H1 (cell line): Measurements from ENCODE around the gene ZNF423. TPM values are rescaled to one million over a fixed set of nuclear protein-coding genes. Genes with fewer than 3 reads are reported as not detected.

ENCODE experiments used
- CTCF ChIA-PET: fragments of 300-600 bp; sonication (Branson Sonifier 250); formaldehyde crosslinking; loops from one replicate; lab custom pipeline; 2021; ENCODE audit not compliant: partially characterized antibody; lab: Charles Lee
- POLR2A ChIA-PET: fragments of 300-600 bp; sonication (Branson Sonifier 250); formaldehyde crosslinking; loops from one replicate; lab custom pipeline; 2021; ENCODE audit warnings: inconsistent platforms; ENCODE audit not compliant: partially characterized antibody; lab: Charles Lee
- DNase-seq, 2 experiments: peaks; one replicate each; pipeline versions ENCODE4 v3.0.0 to v3.0.0-alpha.2; 2010 to 2022; ENCODE audit warnings: low spot score in 2 of 2, low read depth in 1 of 2, mixed read lengths in 1 of 2
- FAIRE-seq: peaks from 2 replicates; lab custom pipeline; 2011; peaks lifted over from hg19 to GRCh38; lab: Jason Lieb, UNC
- H2AFZ ChIP-seq: 2 replicates; pipeline ENCODE4 v1.8.1; 2012; ENCODE audit warnings: low read length, inconsistent platforms
- H2AK5ac ChIP-seq: 2 replicates; pipeline ENCODE4 v1.6.1; 2013; ENCODE audit warnings: low read depth, low read length
- H2BK120ac ChIP-seq: replicated peaks from 2 replicates; pipeline ENCODE3; 2013; ENCODE audit warnings: low read depth, low read length, inconsistent platforms
- H2BK12ac ChIP-seq: 2 replicates; pipeline ENCODE4 v1.6.1; 2013; ENCODE audit warnings: low read depth, low read length
- H2BK15ac ChIP-seq: 2 replicates; pipeline ENCODE4 v1.6.1; 2013; ENCODE audit warnings: low read length
- H2BK20ac ChIP-seq: 2 replicates; pipeline ENCODE4 v1.6.1; 2013; ENCODE audit warnings: low read length
- H2BK5ac ChIP-seq: 2 replicates; pipeline ENCODE4 v1.6.1; 2013; ENCODE audit warnings: low read depth, low read length
- H3K14ac ChIP-seq: 2 replicates; pipeline ENCODE4 v1.6.1; 2013; ENCODE audit warnings: inconsistent platforms; ENCODE audit not compliant: insufficient read length
- H3K18ac ChIP-seq: 2 replicates; pipeline ENCODE4 v1.6.1; 2013; ENCODE audit warnings: low read length; ENCODE audit errors: extremely low read depth
- H3K23ac ChIP-seq: 2 replicates; pipeline ENCODE4 v1.6.1; 2013; ENCODE audit warnings: inconsistent platforms; ENCODE audit not compliant: insufficient read length
- H3K23me2 ChIP-seq: 2 replicates; pipeline ENCODE4 v1.6.1; 2013; ENCODE audit warnings: low read depth, low read length
- H3K27ac ChIP-seq: 2 replicates; pipeline ENCODE4 v1.6.1; 2011; ENCODE audit warnings: low read depth, low read length, inconsistent platforms
- H3K27me3 ChIP-seq, 4 experiments: replicated peaks in 1 of 4; 1 replicate in 1 of 4; 2 replicates in 3 of 4; pipeline versions ENCODE4 v1.6.1 to v1.8.1; 2011 to 2013; ENCODE audit warnings: low read length in 3 of 4, mild to moderate bottlenecking in 3 of 4, inconsistent platforms in 2 of 4, mixed read lengths in 2 of 4, moderate library complexity in 1 of 4; ENCODE audit not compliant: control insufficient read depth in 3 of 4, insufficient read depth in 3 of 4; ENCODE audit errors: extremely low read depth in 1 of 4
- H3K36me3 ChIP-seq, 4 experiments: 2 replicates each; pipeline versions ENCODE4 v1.6.1 to v1.8.1; 2011 to 2013; ENCODE audit warnings: mild to moderate bottlenecking in 4 of 4, low read length in 3 of 4, moderate library complexity in 2 of 4, control low read depth in 1 of 4, inconsistent platforms in 1 of 4; ENCODE audit not compliant: insufficient read depth in 4 of 4, control insufficient read depth in 2 of 4
- H3K4ac ChIP-seq: replicated peaks from 2 replicates; pipeline ENCODE3; 2013; ENCODE audit warnings: low read length, low read depth, mixed read lengths, inconsistent platforms; ENCODE audit not compliant: insufficient read length
- H3K4me1 ChIP-seq, 4 experiments: replicated peaks in 1 of 4; 1 replicate in 1 of 4; 2 replicates in 3 of 4; pipeline versions ENCODE4 v1.6.1 to v1.8.1; 2011 to 2013; ENCODE audit warnings: low read length in 3 of 4, inconsistent platforms in 2 of 4, mixed read lengths in 1 of 4; ENCODE audit not compliant: insufficient read depth in 4 of 4, control insufficient read depth in 3 of 4
- H3K4me2 ChIP-seq, 2 experiments: 2 replicates each; pipeline versions ENCODE4 v1.6.1 to v1.8.1; 2011 to 2013; ENCODE audit warnings: low read depth in 2 of 2, low read length in 2 of 2, control low read depth in 1 of 2, inconsistent platforms in 1 of 2, mild to moderate bottlenecking in 1 of 2; ENCODE audit not compliant: insufficient read depth in 1 of 2
- H3K4me3 ChIP-seq, 4 experiments: fragments of 200-600, 300-600 bp in 1 of 4; sonication (generic), shearing (Covaris generic), sonication (Bioruptor Twin) in 1 of 4; 2 replicates each; pipeline versions ENCODE4 v1.5.1 to v1.8.1; 2011 to 2016; ENCODE audit warnings: low read length in 4 of 4, low read depth in 3 of 4, control low read depth in 2 of 4, inconsistent platforms in 2 of 4, mild to moderate bottlenecking in 2 of 4, mixed read lengths in 1 of 4, moderate library complexity in 1 of 4; ENCODE audit not compliant: insufficient read depth in 2 of 4; ENCODE audit errors: extremely low read depth in 1 of 4
- H3K56ac ChIP-seq: replicated peaks from 2 replicates; pipeline ENCODE3; 2013; ENCODE audit warnings: low read depth, mild to moderate bottlenecking, mixed read lengths, low read length, inconsistent platforms; ENCODE audit not compliant: insufficient read length
- H3K79me1 ChIP-seq: 2 replicates; pipeline ENCODE4 v1.6.1; 2013; ENCODE audit warnings: low read depth, low read length, control low read depth
- H3K79me2 ChIP-seq, 2 experiments: 2 replicates each; pipeline versions ENCODE4 v1.6.1 to v1.8.1; 2012 to 2013; ENCODE audit warnings: low read length in 2 of 2, mild to moderate bottlenecking in 2 of 2, inconsistent platforms in 1 of 2; ENCODE audit not compliant: insufficient read depth in 2 of 2, control insufficient read depth in 1 of 2
- H3K9ac ChIP-seq, 4 experiments: replicated peaks in 1 of 4; 1 replicate in 1 of 4; 2 replicates in 3 of 4; pipeline versions ENCODE4 v1.6.1 to v1.8.1; 2011 to 2013; ENCODE audit warnings: low read depth in 3 of 4, low read length in 3 of 4, control low read depth in 2 of 4, mild to moderate bottlenecking in 2 of 4, moderate library complexity in 2 of 4, inconsistent platforms in 1 of 4; ENCODE audit errors: extremely low read depth in 1 of 4
- H3K9me3 ChIP-seq, 2 experiments: 2 replicates each; pipeline versions ENCODE4 v1.6.1 to v1.8.1; 2012 to 2013; ENCODE audit warnings: mild to moderate bottlenecking in 2 of 2, moderate library complexity in 2 of 2, control low read depth in 1 of 2, inconsistent platforms in 1 of 2, low read depth in 1 of 2, low read length in 1 of 2, mixed read lengths in 1 of 2; ENCODE audit not compliant: insufficient read depth in 2 of 2
- H4K20me1 ChIP-seq, 2 experiments: replicated peaks in 1 of 2; 2 replicates each; pipeline versions ENCODE3 to v1.8.1; 2011 to 2013; ENCODE audit warnings: inconsistent platforms in 2 of 2, low read length in 2 of 2, mild to moderate bottlenecking in 1 of 2; ENCODE audit not compliant: insufficient read depth in 2 of 2, control insufficient read depth in 1 of 2
- H4K5ac ChIP-seq: 2 replicates; pipeline ENCODE4 v1.6.1; 2013; ENCODE audit warnings: low read length, low read depth, mixed read lengths, inconsistent platforms; ENCODE audit not compliant: insufficient read length
- H4K8ac ChIP-seq: 2 replicates; pipeline ENCODE4 v1.8.0; 2013; ENCODE audit warnings: mild to moderate bottlenecking, moderate library complexity, low read length, inconsistent platforms; ENCODE audit not compliant: insufficient read depth; ENCODE audit errors: extremely low read depth
- H4K91ac ChIP-seq: replicated peaks from 2 replicates; pipeline ENCODE3; 2013; ENCODE audit warnings: low read length, mixed read lengths, inconsistent platforms; ENCODE audit not compliant: insufficient read length
- JUND ChIP-seq: IDR thresholded peaks from 2 replicates; pipeline ENCODE4 v1.6.1; 2011; ENCODE audit warnings: mild to moderate bottlenecking, improper control_type of control experiment, low read length
- SAP30 ChIP-seq: fragments of 300-600 bp; sonication (generic); IDR thresholded peaks from 2 replicates; pipeline ENCODE4 v1.7.1; 2012; ENCODE audit warnings: low read length, moderate library complexity, mild to moderate bottlenecking, inconsistent platforms; ENCODE audit not compliant: insufficient read depth, insufficient replicate concordance
- SIX5 ChIP-seq: IDR thresholded peaks from 2 replicates; pipeline ENCODE4 v1.6.1; 2011; ENCODE audit warnings: mild to moderate bottlenecking, low read depth, low read length
- TBP ChIP-seq: IDR thresholded peaks from 2 replicates; pipeline ENCODE4 v1.6.1; 2011; ENCODE audit warnings: low read depth, low read length, improper control_type of control experiment
- WGBS, 2 experiments: shearing (Covaris generic) in 1 of 2; methylation state at CpG; one replicate each; pipeline versions ENCODE4 v1.1.6 to v1.1.7; 2013 to 2015; ENCODE audit warnings: low lambda C conversion rate in 2 of 2, mixed read lengths in 2 of 2, inconsistent platforms in 1 of 2, low coverage in 1 of 2, missing lambda C conversion rate in 1 of 2; ENCODE audit not compliant: insufficient replicate concordance in 2 of 2, insufficient coverage in 1 of 2, insufficient read length in 1 of 2; ENCODE audit errors: extremely low coverage in 1 of 2, missing lambda C conversion rate in 1 of 2; 5-methylcytosine and 5-hydroxymethylcytosine counted together
- polyA plus RNA-seq, 7 experiments: library from polyadenylated mRNA; depleted of rRNA in 3 of 7; stranded (reverse) in 5 of 7; unstranded in 2 of 7; fragments of >200 nt in 5 of 7; fragments of 200-250 nt in 2 of 7; gene quantifications; 1 replicate in 5 of 7; 2 replicates in 1 of 7; 4 replicates in 1 of 7; pipeline versions ENCODE4 v1.2.1 to v1.2.3, GENCODE V29; 2011 to 2013; ENCODE audit warnings: missing spikeins in 2 of 7, mixed read lengths in 2 of 7
- total RNA-seq: library from RNA; stranded (reverse); fragmentation: NEBNext Ultra II Directional; extraction: Animal tissue kit (Norgen Biotek cat#: 25700); gene quantifications from 2 replicates; pipeline ENCODE4 v1.2.1, GENCODE V29; 2021

ZNF423 gene
- total and polyA plus RNA-seq, 2 of the 8 experiments (the other 6 are each of a cell fraction or from before 2014, with no cell fraction given) = 38.2 to 52.3 TPM

DNA sequence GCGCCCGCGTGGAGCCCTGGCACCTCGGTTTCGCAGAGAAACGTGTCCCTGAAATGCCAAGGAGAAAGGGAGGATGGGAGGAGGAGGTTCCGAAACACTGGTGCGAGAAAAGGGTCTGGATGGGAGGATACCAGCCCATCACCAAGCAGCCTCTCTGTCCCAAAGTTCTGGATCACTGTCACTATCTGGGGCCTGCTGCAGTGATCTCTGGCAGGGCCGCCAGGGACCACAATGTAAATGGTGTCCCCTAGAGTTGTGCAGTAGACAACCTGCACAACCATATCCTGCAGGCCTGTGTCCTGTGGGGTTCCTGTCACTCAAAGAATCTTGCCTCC, 253.0 kb downstream of the ZNF423 start:
- Histone ChIP-seq H2BK15ac (no peak overlapping the region), H4K91ac (no peak overlapping the region), H3K9me3 (no peaks in the 10 kb centered on the region), H3K14ac (no peak overlapping the region), H3K4me3 (no peak overlapping the region), H2BK12ac (no peak overlapping the region), H2BK20ac (no peak overlapping the region), H3K79me1 (peaks cover 3% of the 10 kb centered on the region; the same call in 1 of the 2 replicates), H3K36me3 (no peaks in the 10 kb centered on the region), H4K5ac (no peak overlapping the region), H2BK5ac (no peak overlapping the region), H3K79me2 (peaks cover 0 to 6% of the 10 kb centered on the region in 2 experiments; a peak in 1 of 4 replicates), H3K9ac (no peak overlapping the region), H3K23me2 (no peaks in the 10 kb centered on the region; the same call in 1 of the 2 replicates), H3K27ac (no peak overlapping the region; the same call in 1 of the 2 replicates), H3K18ac (no peak overlapping the region), H2AFZ (no peak overlapping the region), H4K8ac (no peak overlapping the region), H3K4ac (no peak overlapping the region), H2AK5ac (no peak overlapping the region), H2BK120ac (no peak overlapping the region), H3K56ac (no peak overlapping the region), H3K23ac (no peak overlapping the region), H3K27me3 (no peaks in the 10 kb centered on the region), H4K20me1 (peaks cover 0 to 4% of the 10 kb centered on the region in 2 experiments), H3K4me1 (peaks cover 2 to 14% (median 3%) of the 10 kb centered on the region in 4 experiments; a peak in 6 of 7 replicates), H3K4me2 (no peak overlapping the region)
- POLR2A ChIA-PET = no interaction called here
- FAIRE-seq (no peak), DNase-seq (no peak)
- CTCF ChIA-PET = interaction anchor here (4.0 kb wide), 1 partner anchor 10 kb away, joined by 16 read pairs; no protein-coding TSS in a partner anchor
- TF ChIP-seq SIX5 (no peak), SAP30 (no peak), TBP (no peak), JUND (no peak)
- 92% methylated on average over 9 of the region's 9 CpGs; no CpG with 5 or more reads in 1 of the 2 experiments for WGBS, 2 experiments
